ENCODE measurements around the gene OSBP2. TPM values are rescaled to one million over a fixed set of nuclear protein-coding genes. Genes with fewer than 3 reads are reported as not detected.
A peak's percentile ranks its signal among the peaks of the same experiment; 100 is the strongest.

The OSBP2 gene
- total and polyA plus RNA-seq, 10 of the 15 experiments (the other 5 are each of a cell fraction or from before 2014, with no cell fraction given) = 0.11 to 7.7 (median 3.6) TPM

- TF ChIP-seq ZBTB11 (CRISPR knock-in tag; IDR thresholded peaks at IDR 0.05) (no peak), BHLHE40 (IDR thresholded peaks at IDR 0.05; ENCODE audit: borderline replicate concordance in 1 of 2, low read depth in 2 of 2, low read length in 1 of 2) (peak in 1 of 2 experiments; percentile 70; a peak in 2 of 4 replicates), JUNB (IDR thresholded peaks at IDR 0.05) (no peak), IRF5 (IDR thresholded peaks at IDR 0.05; ENCODE audit: borderline replicate concordance) (no peak), MEF2A (IDR thresholded peaks at IDR 0.05; ENCODE audit: insufficient read depth, low read depth, low read length) (no peak), STAT3 (IDR thresholded peaks at IDR 0.05; ENCODE audit: low read depth, low read length) (no peak), BCLAF1 (IDR thresholded peaks at IDR 0.05) (no peak), SPI1 (IDR thresholded peaks at IDR 0.05; ENCODE audit: borderline replicate concordance, insufficient read depth, low read depth, low read length) (no peak), CHD1 (IDR thresholded peaks at IDR 0.05; ENCODE audit: low read depth, low read length) (no peak), ZNF687 (IDR thresholded peaks at IDR 0.05) (peak; percentile 39; the same call in 1 of the 2 replicates), NFXL1 (IDR thresholded peaks at IDR 0.05; ENCODE audit: borderline replicate concordance) (no peak), FOXK2 (IDR thresholded peaks at IDR 0.05) (no peak), E2F4 (IDR thresholded peaks at IDR 0.05; ENCODE audit: low read depth, low read length) (no peak)
Measured at GRCh38 chr22:30694171-30694639, 469 bp upstream of the OSBP2 start (continued).
